Measurements from ENCODE around the gene SLC34A1.
"Not testable (repeated sequence)": the region's sequence is repeated elsewhere in the genome, so short reads cannot be mapped to it uniquely, and the experiment has no call there.

SLC34A1 gene

DNA sequence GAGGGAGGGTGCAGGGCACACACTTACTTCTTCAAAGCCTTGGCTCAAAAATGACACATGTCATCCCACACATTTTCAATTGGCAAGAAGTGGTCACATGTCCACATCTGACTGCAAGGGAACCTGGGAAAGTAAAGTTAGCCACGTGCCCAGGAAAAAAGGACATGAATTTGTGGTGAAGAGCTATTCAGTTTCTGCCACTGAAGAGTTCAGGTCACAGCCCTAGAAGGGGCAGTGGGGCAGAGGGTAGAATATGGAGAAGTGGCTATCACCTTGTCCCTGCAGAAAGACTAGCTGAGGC is 28.4 kb upstream of the SLC34A1 start:
- no peak for DNase-seq

DNA sequence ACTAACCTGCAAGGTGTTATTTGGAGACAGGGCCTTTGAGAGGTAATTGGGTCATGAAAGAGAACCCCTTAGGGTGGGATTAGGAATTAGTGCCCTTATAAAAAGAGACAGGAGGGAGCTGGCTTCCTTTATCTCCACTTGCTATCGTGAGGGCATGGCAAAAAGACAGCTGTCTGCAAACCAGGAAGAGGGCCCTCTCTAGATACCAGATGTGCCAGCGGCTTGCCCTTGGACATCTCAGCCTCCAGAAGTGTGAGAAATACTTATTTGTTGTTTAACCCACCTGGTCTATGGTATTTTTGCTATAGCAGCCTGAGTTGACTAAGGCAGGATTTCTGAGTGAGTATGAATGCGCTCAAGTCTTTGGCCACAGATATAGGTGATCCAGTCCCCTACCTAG is 27.5 kb upstream of the SLC34A1 start:
- DNase-seq, result no peak

GRCh38 chr5:177357146-177357458 is 27.1 kb upstream of the SLC34A1 start:
- no peak for DNase-seq

DNA sequence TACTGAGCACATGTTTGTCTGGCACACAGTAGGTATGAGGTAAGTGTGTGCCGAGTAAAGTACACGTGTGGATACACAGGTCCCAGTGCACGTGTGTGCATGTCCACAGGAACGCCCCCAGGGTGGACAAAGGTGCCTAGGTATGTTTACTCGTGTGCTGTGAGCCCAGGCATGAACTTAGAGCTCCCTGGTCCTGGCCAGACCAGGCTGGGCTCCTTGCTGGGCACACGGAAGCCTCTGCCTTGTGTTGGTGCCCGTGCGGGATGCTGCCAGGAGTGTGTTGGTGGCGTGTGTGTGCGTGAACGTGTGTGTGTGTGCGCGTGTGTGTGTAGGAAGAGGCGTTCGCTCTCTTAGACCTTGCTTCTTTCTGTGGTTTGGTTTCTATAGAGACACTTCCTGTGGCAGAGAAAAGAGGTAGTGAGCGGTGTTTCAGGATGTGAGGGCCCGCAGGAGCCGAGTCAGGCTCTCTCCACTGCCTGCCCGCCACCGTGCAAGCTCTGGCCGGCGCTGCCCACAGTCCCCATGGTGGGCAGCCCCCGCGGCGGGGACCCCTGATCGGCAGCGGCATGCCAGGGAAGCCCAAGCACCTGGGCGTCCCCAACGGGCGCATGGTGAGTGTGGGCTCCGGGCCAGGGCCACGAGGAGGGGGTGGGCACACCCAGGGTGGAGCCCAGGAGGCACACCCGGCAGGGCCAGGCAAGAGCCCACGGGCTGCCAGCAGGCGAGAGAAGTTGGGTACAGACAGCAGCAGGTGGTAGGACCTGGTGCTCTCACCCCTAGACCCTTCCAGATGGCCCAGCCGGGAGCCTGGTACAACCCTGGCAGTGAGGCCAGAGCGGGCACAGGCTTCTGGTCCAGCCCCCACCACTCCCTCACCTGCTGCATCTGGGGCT is 26.5 kb upstream of the SLC34A1 start, which contains the start of gene RGS14:
TSS of gene RGS14 (plus strand) at position 466 of the 893 bp plus-strand sequence. CDS start at position 567, 101 bp downstream.
- peak in 3 of 4 experiments; percentile 18 to 60 (median 34) for DNase-seq

- DNase-seq, result no peak
Measured at GRCh38 chr5:177358370-177358819, 25.8 kb upstream of the SLC34A1 start.

- DNase-seq, result no peak
Measured at GRCh38 chr5:177359451-177359851, 24.8 kb upstream of the SLC34A1 start.

DNA sequence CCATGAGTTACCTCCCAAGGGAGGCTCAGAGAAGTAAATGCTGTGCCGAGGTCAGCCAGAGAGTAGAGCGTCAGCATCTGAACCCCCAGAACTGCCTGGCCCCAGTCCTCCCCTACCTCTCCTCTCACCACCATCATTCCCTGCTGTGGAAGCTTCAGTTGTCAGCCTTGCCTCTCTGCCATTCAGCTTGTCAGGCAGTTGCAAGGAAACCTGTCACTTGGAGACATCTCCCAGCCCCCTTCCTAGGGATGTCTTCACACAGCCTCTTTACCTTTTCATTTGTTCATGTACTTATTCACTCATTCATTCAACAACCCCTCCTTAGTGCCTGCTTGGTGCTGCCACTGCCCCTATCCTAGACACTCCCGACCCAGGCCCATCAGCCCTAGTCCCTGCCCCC is 24.4 kb upstream of the SLC34A1 start:
- no peak for DNase-seq

- not testable (repeated sequence) for DNase-seq
Measured at GRCh38 chr5:177360740-177361139, 23.5 kb upstream of the SLC34A1 start.

DNA sequence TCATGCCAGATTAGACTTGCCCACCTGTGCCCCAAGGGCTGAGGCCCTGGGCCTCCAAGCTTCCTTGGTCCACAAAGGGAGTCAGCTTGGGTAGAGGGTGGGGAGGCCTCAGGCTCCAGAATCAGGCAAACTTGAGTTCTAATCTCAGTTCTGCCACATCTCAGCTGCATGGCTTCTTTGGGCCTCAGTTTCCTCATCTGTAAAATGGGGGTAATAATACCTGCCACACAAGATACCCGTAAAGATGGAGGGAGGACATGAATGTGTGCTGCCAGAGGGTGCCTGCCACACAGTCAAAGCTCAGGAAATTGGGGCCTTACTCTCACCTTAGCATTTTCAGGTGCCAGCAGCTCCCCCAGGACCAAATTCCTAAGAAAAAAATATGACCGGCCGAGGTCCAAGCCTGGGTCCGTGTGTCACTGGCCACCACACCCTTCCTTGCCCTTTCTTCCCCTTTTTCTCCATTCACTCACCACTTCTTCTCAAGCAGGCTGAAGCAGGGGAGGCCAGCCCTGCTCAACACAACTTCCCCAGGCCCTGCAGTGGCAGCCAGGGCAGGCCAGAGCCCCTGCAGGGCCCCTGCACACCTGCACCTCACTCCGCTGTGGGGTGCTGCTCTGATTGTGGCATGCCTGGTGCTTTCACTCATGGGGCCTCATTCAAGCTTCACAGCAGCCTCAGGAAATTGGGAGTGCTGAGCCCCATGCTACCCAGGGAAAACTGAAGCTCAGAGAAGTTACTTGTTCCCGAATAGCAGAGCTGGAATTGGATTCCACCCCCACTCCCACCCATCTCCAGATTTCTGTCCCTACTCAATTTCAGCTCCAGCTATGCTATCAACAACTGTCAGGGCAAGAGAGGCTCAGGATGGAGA is 22.6 kb upstream of the SLC34A1 start:
- DNase-seq, result no peak

- no peak for DNase-seq
Measured at GRCh38 chr5:177362292-177362609, 22.0 kb upstream of the SLC34A1 start.

DNA sequence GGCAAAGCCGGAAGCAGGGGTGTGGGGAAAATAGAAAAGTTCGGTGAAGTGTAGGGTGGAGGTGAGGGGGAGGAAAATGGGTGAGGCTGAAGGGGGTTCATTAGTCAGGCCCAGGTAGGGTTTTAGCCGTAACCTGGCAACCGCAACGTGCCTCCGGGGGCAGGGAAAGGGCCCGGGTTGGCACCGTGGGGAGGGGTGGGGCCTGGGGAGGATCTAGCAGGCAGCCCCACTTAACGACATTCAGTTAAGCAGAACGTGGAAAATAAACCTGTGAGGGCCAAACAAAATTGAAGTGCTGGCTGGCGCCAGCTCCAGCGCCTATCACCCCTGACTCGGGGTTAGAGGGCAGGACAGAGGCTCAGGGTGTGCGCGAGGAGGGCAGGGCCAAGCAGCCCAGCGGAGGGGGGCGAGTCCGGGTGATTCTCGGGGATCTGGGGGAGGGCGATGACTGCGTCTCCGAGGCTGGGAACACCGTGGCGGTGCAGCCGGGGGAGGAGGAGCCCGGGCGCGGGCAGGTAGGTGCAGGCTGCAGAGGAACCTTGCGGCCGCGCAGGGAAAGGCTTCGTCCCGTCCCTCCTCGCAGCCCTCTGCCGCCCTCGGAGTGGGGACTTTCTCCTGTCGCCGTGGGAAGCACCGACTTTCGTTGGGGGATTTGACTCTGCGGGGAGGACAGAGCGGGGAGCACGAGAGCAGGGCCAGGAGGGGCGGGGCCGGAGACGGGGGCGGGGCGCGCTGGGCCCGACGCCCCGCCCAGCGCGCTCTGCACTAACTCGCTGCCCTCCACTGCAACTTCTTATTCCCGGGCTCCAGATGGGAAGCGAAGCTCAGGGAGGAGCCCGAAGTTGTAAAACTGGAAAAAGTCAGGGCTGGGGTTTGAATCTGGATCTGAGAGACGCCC is 21.4 kb upstream of the SLC34A1 start:
- peak in 1 of 4 experiments; percentile 61 for DNase-seq

DNA sequence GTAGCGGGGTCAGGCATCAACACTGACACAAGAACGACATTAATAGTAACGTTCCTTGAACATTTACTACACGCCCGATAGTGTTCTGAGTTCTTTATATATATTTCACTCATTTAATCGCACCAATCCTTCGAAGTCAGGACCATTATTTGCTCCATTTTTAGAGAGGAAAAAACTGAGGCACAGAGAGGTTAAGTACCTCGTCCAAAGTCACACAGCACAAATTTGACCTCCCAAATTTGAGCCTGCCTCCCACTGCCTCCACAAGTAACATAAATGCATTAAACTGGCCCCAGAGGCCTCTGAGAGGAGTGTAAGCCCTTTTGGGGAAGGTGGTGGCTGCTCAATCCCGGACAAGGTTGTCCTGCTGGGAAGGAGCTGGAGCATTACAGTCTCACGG is 20.7 kb upstream of the SLC34A1 start:
- DNase-seq, result no peak

- no peak for DNase-seq
Measured at GRCh38 chr5:177364159-177364962, 19.9 kb upstream of the SLC34A1 start.

DNA sequence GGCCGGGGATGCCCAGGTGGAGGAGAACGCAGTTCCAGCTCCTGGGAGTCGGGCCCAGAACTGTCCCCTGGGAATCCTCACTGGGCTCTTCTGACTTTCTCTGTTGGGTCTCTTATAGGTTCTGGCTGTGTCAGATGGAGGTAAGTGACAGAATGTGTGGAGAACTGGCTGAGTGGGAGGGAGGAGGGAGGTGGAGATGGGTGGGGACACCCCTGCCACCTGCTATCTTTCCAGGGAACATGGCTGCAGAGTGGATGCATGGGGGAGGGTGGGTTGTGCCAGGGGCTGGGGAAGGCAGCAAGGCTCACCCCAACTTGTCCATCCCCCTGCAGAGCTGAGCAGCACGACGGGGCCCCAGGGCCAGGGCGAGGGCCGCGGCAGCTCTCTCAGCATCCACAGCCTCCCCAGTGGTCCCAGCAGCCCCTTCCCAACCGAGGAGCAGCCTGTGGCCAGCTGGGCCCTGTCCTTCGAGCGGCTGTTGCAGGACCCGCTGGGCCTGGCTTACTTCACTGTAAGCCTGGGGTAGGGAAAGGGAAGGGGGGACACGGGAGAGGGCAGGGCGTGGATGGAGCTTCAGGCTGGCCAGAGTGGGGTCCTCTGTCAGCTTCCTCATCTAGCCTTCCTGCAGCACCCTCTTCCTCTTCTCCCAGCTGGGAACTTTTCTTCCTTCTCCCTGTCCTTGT is 18.2 kb upstream of the SLC34A1 start:
- no peak for DNase-seq

GRCh38 chr5:177366528-177367322 is 17.5 kb upstream of the SLC34A1 start:
- no peak for DNase-seq

- DNase-seq, result no peak
Measured at GRCh38 chr5:177367323-177367848, 16.8 kb upstream of the SLC34A1 start.

DNA sequence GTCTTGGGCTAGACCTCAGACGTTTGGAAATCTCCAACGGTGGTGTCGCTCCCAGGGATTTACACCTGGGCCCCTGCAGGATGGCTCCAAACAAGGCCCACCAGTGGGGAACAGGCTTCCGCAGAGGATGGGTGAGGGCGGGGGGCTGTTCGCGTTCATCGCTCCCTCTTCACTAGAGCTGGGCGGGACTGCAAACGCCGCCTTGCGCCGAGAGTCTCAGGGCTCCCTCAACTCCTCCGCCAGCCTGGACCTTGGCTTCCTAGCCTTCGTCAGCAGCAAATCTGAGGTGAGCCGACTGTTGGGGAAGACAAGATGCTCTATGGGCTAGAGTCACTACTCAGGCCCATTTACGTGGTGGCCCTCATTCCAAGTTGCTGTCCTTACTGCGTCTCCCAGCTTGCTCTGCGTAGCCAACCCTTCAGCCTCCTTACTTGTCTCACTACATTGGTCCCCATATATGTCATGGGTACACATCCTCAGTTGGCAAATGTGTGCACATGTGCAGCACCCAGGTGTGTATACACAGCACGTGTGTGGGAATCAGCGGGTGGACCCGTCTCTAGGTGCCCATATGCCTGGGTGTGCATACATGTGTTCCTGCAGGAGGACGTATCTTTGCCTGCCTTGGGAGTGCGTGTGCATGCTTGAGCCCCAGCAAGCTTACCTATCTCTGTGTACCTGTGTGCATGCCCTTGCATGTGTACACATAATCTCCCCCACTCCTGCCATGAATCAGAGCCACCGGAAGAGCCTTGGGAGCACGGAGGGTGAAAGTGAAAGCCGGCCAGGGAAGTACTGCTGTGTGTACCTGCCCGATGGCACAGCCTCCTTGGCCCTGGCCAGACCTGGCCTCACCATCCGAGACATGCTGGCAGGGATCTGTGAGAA is 16.0 kb upstream of the SLC34A1 start:
- DNase-seq, result no peak

GRCh38 chr5:177368869-177369644 is 15.2 kb upstream of the SLC34A1 start:
- peak in 1 of 4 experiments; percentile 9 for DNase-seq
